Ureter (tissue), 1 donor: ENCODE measurements around the gene MAT2A. TPM values are rescaled to one million over a fixed set of nuclear protein-coding genes. Genes with fewer than 3 reads are reported as not detected.
A peak's percentile ranks its signal among the peaks of the same experiment; 100 is the strongest.
"Not testable (repeated sequence)": the region's sequence is repeated elsewhere in the genome, so short reads cannot be mapped to it uniquely, and the experiment has no call there.

Experiments used
- DNase-seq: peaks from one replicate; pipeline ENCODE4 v3.0.0-alpha.2; 2020; ENCODE audit warnings: low spot score
- total RNA-seq: library from RNA; stranded (reverse); gene quantifications from one replicate; pipeline ENCODE4 v1.2.4, GENCODE V29; 2023
- donor health status: DM: yes; HTN: yes; CAD: no.

Gene MAT2A
- total RNA-seq, 1 donor from 2014 or later, result 450 TPM

GRCh38 chr2:85524336-85524908, 14.5 kb upstream of the MAT2A start:
- peak; percentile 56 for DNase-seq

GRCh38 chr2:85525029-85525428, 13.9 kb upstream of the MAT2A start:
- DNase-seq, result no peak

GRCh38 chr2:85525567-85525966, 13.4 kb upstream of the MAT2A start:
- DNase-seq, result no peak

- DNase-seq, result no peak
Observed at GRCh38 chr2:85527787-85528186, 11.2 kb upstream of the MAT2A start.

GRCh38 chr2:85528355-85528754, 10.6 kb upstream of the MAT2A start:
- DNase-seq, result no peak

GRCh38 chr2:85529809-85530208, 9.2 kb upstream of the MAT2A start:
- no peak for DNase-seq

- no peak for DNase-seq
Observed at GRCh38 chr2:85531589-85531988, 7.4 kb upstream of the MAT2A start.

- no peak for DNase-seq
Observed at GRCh38 chr2:85534099-85534498, 4.9 kb upstream of the MAT2A start.

- no peak for DNase-seq
Observed at GRCh38 chr2:85534881-85535280, 4.1 kb upstream of the MAT2A start.

- DNase-seq, result no peak
Observed at GRCh38 chr2:85536479-85536878, 2.5 kb upstream of the MAT2A start.

GRCh38 chr2:85537600-85538506, 1.1 kb upstream of the MAT2A start:
- peak; percentile 72 for DNase-seq

GRCh38 chr2:85539361-85540132, 579 bp downstream of the MAT2A start:
- DNase-seq, result peak; percentile 86

GRCh38 chr2:85540133-85540648, 1.2 kb downstream of the MAT2A start:
- DNase-seq, result no peak

GRCh38 chr2:85541262-85541661, 2.3 kb downstream of the MAT2A start:
- no peak for DNase-seq

- DNase-seq, result no peak
Observed at GRCh38 chr2:85541753-85542457, 2.9 kb downstream of the MAT2A start.

- no peak for DNase-seq
Observed at GRCh38 chr2:85542777-85543176, 3.8 kb downstream of the MAT2A start.

- DNase-seq, result not testable (repeated sequence)
Observed at GRCh38 chr2:85544254-85544691, 5.3 kb downstream of the MAT2A start.

GRCh38 chr2:85544915-85545779, 6.2 kb downstream of the MAT2A start:
- DNase-seq, result not testable (repeated sequence)

- no peak for DNase-seq
Observed at GRCh38 chr2:85545780-85546240, 6.8 kb downstream of the MAT2A start.

- DNase-seq, result no peak
Observed at GRCh38 chr2:85547089-85547858, 8.3 kb downstream of the MAT2A start.
